KMS-11 (cell line): ENCODE results near the gene STXBP5.

Experiments used
- H2AFZ ChIP-seq: fragments of 200-600 bp; sonication (generic); 2 replicates; pipeline ENCODE4 v1.6.1; 2016; ENCODE audit warnings: antibody characterized with exemption, mixed run types, low read depth
- H3K27ac ChIP-seq: fragments of 200-600 bp; sonication (generic); 2 replicates; pipeline ENCODE4 v1.6.1; 2016; ENCODE audit warnings: mild to moderate bottlenecking, mixed run types
- H3K27me3 ChIP-seq: fragments of 200-600 bp; sonication (generic); 2 replicates; pipeline ENCODE4 v1.6.1; 2017; ENCODE audit warnings: mild to moderate bottlenecking, low read depth, mixed run types, moderate library complexity; ENCODE audit not compliant: insufficient read depth
- H3K36me3 ChIP-seq: fragments of 200-600 bp; sonication (generic); 2 replicates; pipeline ENCODE4 v1.6.1; 2017; ENCODE audit warnings: mild to moderate bottlenecking, mixed run types; ENCODE audit not compliant: insufficient read depth
- H3K4me1 ChIP-seq: fragments of 200-600 bp; sonication (generic); 2 replicates; pipeline ENCODE4 v1.6.1; 2016; ENCODE audit warnings: mild to moderate bottlenecking, low read depth, mixed run types; ENCODE audit not compliant: poor library complexity, severe bottlenecking
- H3K4me2 ChIP-seq: fragments of 200-600 bp; sonication (generic); 2 replicates; pipeline ENCODE4 v1.7.0; 2016; ENCODE audit warnings: mild to moderate bottlenecking, mixed run types
- H3K4me3 ChIP-seq: fragments of 200-600 bp; sonication (generic); IDR thresholded peaks from 2 replicates; pipeline ENCODE4 v1.6.1; 2017; ENCODE audit warnings: low read depth, low read length, mixed read lengths; ENCODE audit not compliant: insufficient read depth
- H3K79me2 ChIP-seq: fragments of 200-600 bp; sonication (generic); 2 replicates; pipeline ENCODE4 v1.6.1; 2016; ENCODE audit warnings: low read depth, mixed run types; ENCODE audit not compliant: insufficient read depth
- H3K9ac ChIP-seq: fragments of 200-600 bp; sonication (generic); 2 replicates; pipeline ENCODE4 v1.6.1; 2016; ENCODE audit warnings: mild to moderate bottlenecking, mixed run types
- H4K20me1 ChIP-seq: fragments of 200-600 bp; sonication (generic); 2 replicates; pipeline ENCODE4 v1.6.1; 2016; ENCODE audit warnings: mild to moderate bottlenecking, mixed run types; ENCODE audit not compliant: insufficient read depth
- CTCF ChIP-seq: fragments of 200-600 bp; sonication (generic); conservative IDR thresholded peaks from 2 replicates; pipeline ENCODE4 v1.6.1; 2017; ENCODE audit warnings: low read depth, mild to moderate bottlenecking, antibody characterized with exemption, low read length, moderate library complexity, mixed read lengths

Gene STXBP5

GRCh38 chr6:147417954-147418353, 213.7 kb downstream of the STXBP5 start:
- H3K36me3 ChIP-seq = no peaks in the 10 kb centered on the region
- H3K4me3 ChIP-seq = no peak overlapping the region
- no peak overlapping the region for H2AFZ ChIP-seq
- H4K20me1 ChIP-seq = no peaks in the 10 kb centered on the region
- no peak overlapping the region for H3K27ac ChIP-seq
- no peak overlapping the region for H3K4me2 ChIP-seq
- no peaks in the 10 kb centered on the region for H3K79me2 ChIP-seq
- no peak overlapping the region for H3K9ac ChIP-seq
- H3K27me3 ChIP-seq = no peaks in the 10 kb centered on the region
- no peak for TF ChIP-seq CTCF
- H3K4me1 ChIP-seq = no peaks in the 10 kb centered on the region

GRCh38 chr6:147418523-147418922, 214.3 kb downstream of the STXBP5 start:
- no peak overlapping the region for H3K4me3 ChIP-seq
- no peak for TF ChIP-seq CTCF
- no peak overlapping the region for H3K9ac ChIP-seq
- H3K27me3 ChIP-seq = no peaks in the 10 kb centered on the region
- no peaks in the 10 kb centered on the region for H4K20me1 ChIP-seq
- no peak overlapping the region for H3K4me2 ChIP-seq
- no peaks in the 10 kb centered on the region for H3K36me3 ChIP-seq
- no peaks in the 10 kb centered on the region for H3K4me1 ChIP-seq
- no peaks in the 10 kb centered on the region for H3K79me2 ChIP-seq
- no peak overlapping the region for H3K27ac ChIP-seq
- H2AFZ ChIP-seq = no peak overlapping the region

GRCh38 chr6:147421903-147422302, 217.7 kb downstream of the STXBP5 start:
- Histone ChIP-seq H2AFZ (no peak overlapping the region), H3K79me2 (no peaks in the 10 kb centered on the region), H4K20me1 (no peaks in the 10 kb centered on the region), H3K4me1 (no peaks in the 10 kb centered on the region), H3K27me3 (no peaks in the 10 kb centered on the region), H3K27ac (no peak overlapping the region), H3K4me3 (no peak overlapping the region), H3K4me2 (no peak overlapping the region), H3K9ac (no peak overlapping the region), H3K36me3 (no peaks in the 10 kb centered on the region)
- TF ChIP-seq CTCF = no peak

GRCh38 chr6:147423111-147423510, 218.9 kb downstream of the STXBP5 start:
- Histone ChIP-seq H4K20me1 (no peaks in the 10 kb centered on the region), H3K4me3 (no peak overlapping the region), H3K4me1 (no peaks in the 10 kb centered on the region), H3K27me3 (no peaks in the 10 kb centered on the region), H3K27ac (no peak overlapping the region), H3K9ac (no peak overlapping the region), H3K36me3 (no peaks in the 10 kb centered on the region), H3K79me2 (no peaks in the 10 kb centered on the region), H3K4me2 (no peak overlapping the region), H2AFZ (no peak overlapping the region)
- TF ChIP-seq CTCF = no peak

GRCh38 chr6:147429794-147430193, 225.6 kb downstream of the STXBP5 start:
- H3K4me2 ChIP-seq = no peak overlapping the region

More at GRCh38 chr6:147429794-147430193, 225.6 kb downstream of the STXBP5 start:
- no peak overlapping the region for H3K4me3 ChIP-seq
- H3K27me3 ChIP-seq = no peaks in the 10 kb centered on the region
- no peaks in the 10 kb centered on the region for H3K36me3 ChIP-seq
- no peak for TF ChIP-seq CTCF
- H3K9ac ChIP-seq = no peak overlapping the region
- H4K20me1 ChIP-seq = no peaks in the 10 kb centered on the region
- H2AFZ ChIP-seq = no peak overlapping the region
- no peaks in the 10 kb centered on the region for H3K4me1 ChIP-seq
- H3K27ac ChIP-seq = no peak overlapping the region
- H3K79me2 ChIP-seq = no peaks in the 10 kb centered on the region
